ENCODE results near the gene ADAMTS12.

ADAMTS12 gene

GRCh38 chr5:33793276-33793675 lies 98.5 kb downstream of the ADAMTS12 start:
- intact Hi-C loops (cut with DNase I; ENCODE audit: low total_unique reads): no loop called here
- TF ChIP-seq, protein P1, sequence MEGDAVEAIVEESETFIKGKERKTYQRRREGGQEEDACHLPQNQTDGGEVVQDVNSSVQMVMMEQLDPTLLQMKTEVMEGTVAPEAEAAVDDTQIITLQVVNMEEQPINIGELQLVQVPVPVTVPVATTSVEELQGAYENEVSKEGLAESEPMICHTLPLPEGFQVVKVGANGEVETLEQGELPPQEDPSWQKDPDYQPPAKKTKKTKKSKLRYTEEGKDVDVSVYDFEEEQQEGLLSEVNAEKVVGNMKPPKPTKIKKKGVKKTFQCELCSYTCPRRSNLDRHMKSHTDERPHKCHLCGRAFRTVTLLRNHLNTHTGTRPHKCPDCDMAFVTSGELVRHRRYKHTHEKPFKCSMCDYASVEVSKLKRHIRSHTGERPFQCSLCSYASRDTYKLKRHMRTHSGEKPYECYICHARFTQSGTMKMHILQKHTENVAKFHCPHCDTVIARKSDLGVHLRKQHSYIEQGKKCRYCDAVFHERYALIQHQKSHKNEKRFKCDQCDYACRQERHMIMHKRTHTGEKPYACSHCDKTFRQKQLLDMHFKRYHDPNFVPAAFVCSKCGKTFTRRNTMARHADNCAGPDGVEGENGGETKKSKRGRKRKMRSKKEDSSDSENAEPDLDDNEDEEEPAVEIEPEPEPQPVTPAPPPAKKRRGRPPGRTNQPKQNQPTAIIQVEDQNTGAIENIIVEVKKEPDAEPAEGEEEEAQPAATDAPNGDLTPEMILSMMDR (IDR thresholded peaks at IDR 0.05): no peak
- no peak for DNase-seq
- no peaks in the 10 kb centered on the region for H3K27me3 ChIP-seq
- H3K36me3 ChIP-seq: no peaks in the 10 kb centered on the region
- H3K4me1 ChIP-seq: no peaks in the 10 kb centered on the region
- H3K4me3 ChIP-seq: no peak overlapping the region
- H3K27ac ChIP-seq: no peak overlapping the region
- H3K9me3 ChIP-seq: no peaks in the 10 kb centered on the region

GRCh38 chr5:33792559-33792958 lies 99.2 kb downstream of the ADAMTS12 start:
- TF ChIP-seq, protein P1 (IDR thresholded peaks at IDR 0.05): no peak
- Histone ChIP-seq H3K36me3 (no peaks in the 10 kb centered on the region), H3K9me3 (no peaks in the 10 kb centered on the region), H3K27me3 (no peaks in the 10 kb centered on the region), H3K4me1 (no peaks in the 10 kb centered on the region), H3K27ac (no peak overlapping the region), H3K4me3 (no peak overlapping the region)
- intact Hi-C loops (cut with DNase I; ENCODE audit: low total_unique reads): no loop called here
- no peak for DNase-seq

- TF ChIP-seq, protein P1 (IDR thresholded peaks at IDR 0.05): no peak
- intact Hi-C loops (cut with DNase I; ENCODE audit: low total_unique reads): no loop called here
- no peak overlapping the region for H3K27ac ChIP-seq
Measured at GRCh38 chr5:33789567-33789957, 102.2 kb downstream of the ADAMTS12 start.

DNA sequence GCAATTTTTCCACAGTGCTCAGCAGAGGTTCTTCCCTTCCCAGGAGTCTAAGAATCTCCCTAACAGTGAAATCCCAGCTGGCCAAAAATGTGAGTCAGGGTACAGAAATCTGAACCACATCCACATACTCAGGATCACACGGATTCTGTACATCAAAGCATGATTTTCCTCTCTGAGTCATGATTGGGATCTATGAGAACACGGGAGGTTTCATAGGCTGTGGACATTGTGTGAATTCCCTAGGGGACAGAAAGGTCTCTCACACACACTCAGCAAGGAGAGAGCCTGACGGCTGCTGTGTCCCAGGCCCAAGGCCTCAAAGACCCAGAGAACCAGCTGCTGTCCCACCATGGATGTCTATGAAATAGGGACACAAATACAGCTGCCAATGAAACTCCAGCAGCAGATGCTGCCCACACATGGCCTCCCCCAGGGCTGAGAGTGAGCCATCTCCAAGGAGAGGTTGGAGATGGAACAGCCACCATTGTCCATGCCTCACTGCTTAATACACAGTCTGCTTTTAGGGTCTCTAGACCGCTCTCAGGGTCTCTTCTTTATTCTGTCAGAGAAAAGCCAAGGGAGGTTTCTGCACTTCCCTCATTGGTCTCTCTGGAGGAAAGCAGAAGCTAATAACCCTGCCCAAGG lies 102.7 kb downstream of the ADAMTS12 start:
- no peaks in the 10 kb centered on the region for H3K36me3 ChIP-seq
- H3K27me3 ChIP-seq: no peaks in the 10 kb centered on the region
- no peak overlapping the region for H3K27ac ChIP-seq
- no peak overlapping the region for H3K4me3 ChIP-seq
- DNase-seq: no peak
- intact Hi-C loops (cut with DNase I; ENCODE audit: low total_unique reads): no loop called here
- peaks cover 0 to 9% (median 0%) of the 10 kb centered on the region in 3 donors for H3K9me3 ChIP-seq
- no peaks in the 10 kb centered on the region for H3K4me1 ChIP-seq
- TF ChIP-seq, protein P1 (IDR thresholded peaks at IDR 0.05): no peak

More at GRCh38 chr5:33789567-33789957, 102.2 kb downstream of the ADAMTS12 start:
- peaks cover 0 to 9% (median 0%) of the 10 kb centered on the region in 3 donors for H3K9me3 ChIP-seq
- H3K27me3 ChIP-seq: no peaks in the 10 kb centered on the region
- H3K4me3 ChIP-seq: no peak overlapping the region
- DNase-seq: no peak
- H3K4me1 ChIP-seq: no peaks in the 10 kb centered on the region
- H3K36me3 ChIP-seq: no peaks in the 10 kb centered on the region

GRCh38 chr5:33785571-33785970 lies 106.2 kb downstream of the ADAMTS12 start:
- Histone ChIP-seq H3K36me3 (no peaks in the 10 kb centered on the region), H3K27me3 (no peaks in the 10 kb centered on the region), H3K9me3 (peaks cover 0 to 9% (median 0%) of the 10 kb centered on the region in 3 donors), H3K4me1 (no peaks in the 10 kb centered on the region), H3K27ac (no peak overlapping the region), H3K4me3 (no peak overlapping the region)
- no peak for DNase-seq
- intact Hi-C loops (cut with DNase I; ENCODE audit: low total_unique reads): no loop called here
- TF ChIP-seq, protein P1 (IDR thresholded peaks at IDR 0.05): no peak

Data from tibial artery (tissue), 4 donors.